SH-SY5Y (cell line): ENCODE measurements around the gene CTNNA3.

Source experiments
- GATA2 ChIP-seq: IDR thresholded peaks from 2 replicates; pipeline ENCODE4 v1.6.1; 2011; ENCODE audit warnings: mild to moderate bottlenecking, low read depth, low read length
- GATA3 ChIP-seq: IDR thresholded peaks from 2 replicates; pipeline ENCODE4 v1.6.1; 2011; ENCODE audit warnings: low read depth, mild to moderate bottlenecking, low read length, moderate library complexity

- TF ChIP-seq GATA2 (no peak), GATA3 (no peak)
These were observed 1437.3 kb downstream of the CTNNA3 start for GRCh38 chr10:66258693-66259092.
